HG02885 (cell line): Measurements from ENCODE around the gene PSMB5.
A peak's percentile ranks its signal among the peaks of the same experiment; 100 is the strongest.

ENCODE experiments used
- ATAC-seq: cut with Tn5 transposase; IDR thresholded peaks from one replicate; pipeline ENCODE4 v1.9.1; 2021; ENCODE audit warnings: mild to moderate bottlenecking; ENCODE audit not compliant: unreplicated experiment, poor library complexity

Gene PSMB5

GRCh38 chr14:23034498-23035302 is at the start of gene PSMB5:
Gene PSMB5 (minus strand): TSS chr14:23034900. CDS start chr14:23034881, 19 bp downstream.
- ATAC-seq: peak; percentile 92

DNA sequence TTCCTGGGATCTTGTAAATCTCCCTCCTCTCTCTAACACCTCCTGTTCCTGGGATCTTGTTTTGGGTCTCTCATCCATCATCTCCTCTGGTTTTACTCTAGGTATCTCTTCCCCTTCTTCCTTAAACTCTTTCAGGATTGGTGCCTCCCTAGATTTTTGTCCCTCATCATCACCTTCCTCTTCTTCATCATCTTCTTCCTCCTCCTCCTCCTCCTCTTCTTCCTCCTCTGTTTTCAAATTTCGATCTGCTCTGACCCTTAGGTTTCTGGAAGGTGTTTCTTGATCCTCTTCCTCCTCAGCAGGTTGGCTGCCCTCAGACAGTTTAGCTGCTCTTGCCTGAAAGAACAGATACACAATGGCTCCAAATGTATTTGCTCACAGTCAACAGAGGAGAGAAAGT is 45.8 kb upstream of the PSMB5 start:
- ATAC-seq: no peak

GRCh38 chr14:23079716-23080115 is 45.0 kb upstream of the PSMB5 start:
- no peak for ATAC-seq

GRCh38 chr14:23078692-23079116 is 44.0 kb upstream of the PSMB5 start:
- ATAC-seq: no peak

DNA sequence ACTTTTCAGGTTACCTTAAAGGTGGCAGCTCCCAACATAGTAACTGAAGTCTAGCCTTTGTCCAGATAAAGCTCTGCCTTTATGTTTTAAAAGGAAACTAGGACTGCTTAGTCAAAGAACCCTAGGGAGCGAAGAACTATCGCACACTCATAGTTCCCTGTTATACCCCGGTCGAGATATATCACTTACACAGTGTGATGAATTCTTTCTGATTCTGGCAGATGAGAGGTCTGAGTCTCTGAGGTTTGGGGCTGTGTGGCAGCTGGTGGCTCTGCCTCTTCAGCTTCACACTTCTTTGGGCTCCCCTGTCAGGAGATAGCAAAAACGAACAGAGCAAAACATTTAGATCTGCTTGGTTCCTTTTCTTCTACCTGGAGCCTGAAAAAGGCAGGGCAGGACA is 43.3 kb upstream of the PSMB5 start:
- ATAC-seq: no peak

GRCh38 chr14:23076785-23077408 is 42.2 kb upstream of the PSMB5 start:
- no peak for ATAC-seq

DNA sequence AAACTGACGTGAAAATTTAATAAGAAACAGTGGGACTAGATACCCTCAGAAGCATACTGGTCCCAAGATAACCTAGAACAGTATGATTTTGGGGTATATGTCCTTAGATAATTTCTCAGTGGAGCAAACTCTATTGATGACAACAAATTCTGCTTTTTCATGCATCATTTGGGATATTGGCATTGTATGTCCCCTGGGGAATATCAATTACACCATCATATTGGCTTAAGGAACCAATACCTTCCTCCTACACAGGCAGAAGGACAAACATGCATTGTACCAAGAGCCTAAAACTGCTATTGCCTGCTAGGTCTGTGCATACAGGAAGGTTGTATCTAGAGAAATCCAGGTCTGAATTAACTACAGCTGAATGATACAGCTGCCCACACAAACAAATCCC is 40.2 kb upstream of the PSMB5 start:
- ATAC-seq: no peak

DNA sequence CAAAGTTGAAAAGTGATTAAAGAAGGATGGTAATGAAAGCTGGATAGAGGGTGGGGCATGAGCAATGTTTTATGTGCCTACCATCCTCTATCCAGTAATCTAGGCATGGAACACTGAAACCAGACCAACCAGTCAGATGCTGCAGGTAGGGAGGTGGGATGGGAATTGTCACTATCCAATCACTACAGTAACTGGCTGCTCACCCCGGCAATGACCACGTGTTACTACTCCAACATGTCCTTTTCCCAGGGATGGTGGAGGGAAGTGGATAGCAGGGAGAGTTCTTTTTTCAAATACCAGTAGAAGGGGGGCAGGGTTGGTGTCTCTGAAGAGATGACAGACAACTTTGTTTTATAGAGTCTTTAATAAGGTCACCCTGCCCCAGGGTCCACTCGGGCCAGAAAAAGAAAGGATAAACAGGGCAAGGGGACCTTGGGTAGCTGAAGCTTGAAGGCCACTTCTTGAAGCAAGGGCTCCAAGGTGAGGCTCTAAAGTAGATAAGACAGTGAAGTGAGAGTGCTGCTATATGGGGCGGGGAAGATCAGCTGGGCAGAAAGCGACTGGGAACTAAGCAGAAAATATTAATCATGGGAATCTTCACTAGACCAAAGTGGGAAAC is 37.3 kb upstream of the PSMB5 start:
- ATAC-seq: no peak

DNA sequence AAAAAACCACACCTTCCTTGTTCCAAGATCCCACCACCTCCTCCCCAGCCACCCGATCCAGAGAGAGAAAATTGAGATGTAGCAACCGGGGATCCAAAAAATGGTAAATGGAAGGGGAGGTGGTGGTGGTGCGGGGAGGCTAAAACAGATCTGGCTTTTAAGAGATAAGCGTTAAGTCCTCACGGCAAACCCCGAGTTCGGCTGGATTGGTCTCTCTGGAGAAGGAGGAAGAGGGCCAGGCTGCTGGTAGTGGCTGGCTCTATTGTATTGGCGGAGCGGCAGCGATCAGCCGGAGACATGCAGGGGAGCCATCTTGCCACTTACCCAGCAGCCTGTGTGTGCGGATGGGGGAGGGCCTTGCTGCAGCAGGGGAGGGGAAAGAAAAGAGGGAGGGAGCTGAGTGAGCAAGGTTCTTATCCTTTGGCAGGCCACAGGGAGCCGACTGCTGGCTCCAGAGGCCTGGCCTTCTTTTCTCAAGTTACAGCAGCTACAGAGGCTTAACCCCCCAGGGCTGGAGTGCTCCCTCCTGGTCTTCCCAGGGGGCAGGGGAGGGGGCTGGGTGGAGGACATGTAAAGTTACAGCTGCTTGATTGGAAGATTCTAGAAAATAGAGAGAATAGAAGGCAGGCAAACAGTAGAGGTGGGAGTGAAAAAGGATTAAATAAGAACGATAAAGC is 36.7 kb upstream of the PSMB5 start:
- ATAC-seq: peak; percentile 92

DNA sequence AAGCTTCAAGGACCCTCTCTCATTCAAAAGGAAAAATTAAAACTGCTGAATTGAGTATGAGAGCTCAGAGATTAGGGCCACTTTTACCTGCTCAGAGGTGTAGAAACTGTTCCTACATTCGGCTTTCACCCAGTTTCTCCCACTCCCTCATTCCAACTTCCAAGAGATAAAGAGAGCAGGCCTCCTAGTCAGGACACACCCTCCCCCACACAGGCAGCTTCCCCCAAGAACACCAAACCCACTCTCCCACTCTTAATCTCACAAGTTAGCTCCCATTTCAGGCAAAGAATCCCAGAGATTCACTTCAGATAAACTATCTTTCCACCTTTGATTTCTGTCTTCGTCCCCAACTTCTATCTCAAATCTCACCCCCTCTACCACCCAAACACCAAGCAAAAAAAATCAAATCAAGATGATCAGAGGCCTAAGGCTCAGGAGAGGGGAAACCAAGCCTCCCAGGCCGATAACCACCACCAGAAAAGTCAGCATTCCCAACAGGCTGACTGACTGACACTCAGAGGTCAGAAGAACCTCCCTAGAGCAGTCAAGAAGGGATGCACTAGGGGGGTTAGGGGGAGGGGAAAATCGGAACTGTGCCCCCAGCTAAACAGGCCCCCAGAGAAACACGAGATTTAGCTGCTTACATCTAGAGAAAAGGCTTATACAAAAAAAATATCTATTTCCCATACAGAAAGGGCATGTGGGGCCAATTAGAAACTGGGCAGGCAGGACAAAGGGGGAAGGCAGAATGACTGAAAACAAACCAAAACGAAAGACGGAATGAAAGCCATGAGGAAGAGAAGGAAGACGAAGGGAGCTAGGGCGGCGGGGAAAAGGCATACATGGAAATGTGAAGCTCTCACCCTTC is 35.8 kb upstream of the PSMB5 start:
- no peak for ATAC-seq

DNA sequence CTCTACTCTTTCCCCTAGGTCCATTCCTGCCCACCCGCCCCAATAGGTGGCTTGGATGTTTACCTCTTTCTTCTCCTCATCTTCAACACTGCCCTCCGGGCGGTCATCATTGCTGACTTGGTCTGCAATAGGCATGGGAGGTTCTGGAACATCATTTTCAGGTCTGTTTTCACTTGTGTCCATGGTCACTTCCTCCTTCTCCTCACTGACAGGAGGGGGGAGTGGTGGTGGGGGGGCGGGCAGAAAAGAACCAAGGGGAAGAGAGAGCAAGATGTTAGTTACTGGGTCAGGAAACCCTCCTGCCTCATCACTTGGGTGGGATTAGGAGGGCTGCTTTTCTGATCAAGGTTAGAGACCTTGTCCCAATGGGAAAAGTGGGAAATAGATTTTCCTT is 34.7 kb upstream of the PSMB5 start:
- no peak for ATAC-seq

DNA sequence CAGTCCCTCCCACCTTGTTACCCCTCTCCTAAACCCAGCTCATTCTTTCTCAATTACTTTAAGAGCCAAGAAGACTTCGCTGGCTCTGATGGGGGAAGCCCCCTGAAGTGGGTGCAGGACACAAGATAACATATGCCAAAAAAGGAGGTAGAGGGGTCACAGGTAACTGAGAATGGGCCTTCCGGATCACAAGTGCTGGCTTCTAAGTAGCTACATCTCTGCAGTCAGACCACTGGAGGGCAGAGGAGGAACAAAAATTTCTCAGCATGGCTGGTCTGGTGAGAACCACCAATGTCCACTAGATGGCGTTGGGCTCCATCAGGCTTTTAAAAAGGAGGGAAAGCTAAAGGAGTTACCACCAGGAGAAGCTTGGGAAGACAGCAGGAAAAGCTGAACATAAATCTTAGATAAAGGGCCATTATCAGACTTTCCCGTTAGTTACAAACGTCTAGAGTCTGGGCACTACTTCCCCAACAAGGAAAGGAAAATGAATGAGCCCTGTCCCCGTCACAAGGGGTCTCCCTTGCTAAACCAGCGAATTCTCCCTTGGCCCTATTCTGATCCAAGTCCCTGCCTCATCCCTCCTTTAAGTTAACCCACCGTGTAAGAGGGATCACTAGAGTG is 34.2 kb upstream of the PSMB5 start:
- ATAC-seq: peak; percentile 77

GRCh38 chr14:23067847-23068788 is 33.4 kb upstream of the PSMB5 start:
- no peak for ATAC-seq

DNA sequence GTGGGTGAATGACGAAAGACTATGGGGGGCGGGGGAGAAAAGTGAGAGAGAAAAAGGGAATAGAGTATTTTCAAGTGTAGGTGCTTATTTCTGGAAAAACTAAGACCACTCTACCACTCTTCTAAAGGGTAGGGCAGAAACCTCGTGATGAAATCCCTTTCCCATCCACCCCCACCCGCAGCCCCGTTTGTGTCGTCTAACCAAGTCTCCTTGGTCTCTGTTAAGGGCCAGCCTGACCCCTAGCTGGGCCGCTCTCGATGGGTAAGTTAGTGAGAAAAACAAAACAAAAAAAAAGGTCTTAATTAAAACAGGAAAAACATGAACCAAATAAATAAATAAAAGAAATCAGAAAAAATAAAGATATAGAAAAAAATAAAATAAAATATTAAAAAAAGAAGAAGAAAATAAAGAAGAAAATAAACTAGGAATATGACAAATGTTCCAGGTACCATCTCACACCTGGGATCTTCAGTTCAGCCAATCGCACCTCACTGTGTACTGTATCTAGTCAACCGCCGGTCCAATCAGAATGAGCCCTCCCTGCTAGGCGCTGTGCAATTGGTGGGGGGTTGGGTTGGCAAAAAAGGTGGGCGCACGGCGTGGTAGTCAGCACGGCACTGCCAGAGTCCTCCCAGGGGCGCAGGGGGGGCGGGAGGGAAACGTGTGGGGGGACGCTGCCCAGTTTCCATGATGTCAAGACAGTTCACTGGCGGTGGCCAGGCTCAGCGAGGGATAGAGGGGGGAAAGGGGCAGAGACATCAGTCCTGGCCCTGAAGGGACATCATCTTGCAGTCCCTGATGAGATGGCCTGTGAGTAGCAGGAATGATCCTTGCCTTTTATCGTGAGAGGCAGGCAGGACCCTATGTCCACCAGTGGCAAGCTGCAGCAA is 32.4 kb upstream of the PSMB5 start:
- ATAC-seq: no peak

- ATAC-seq: no peak
Measured at GRCh38 chr14:23066368-23066767, 31.7 kb upstream of the PSMB5 start.

DNA sequence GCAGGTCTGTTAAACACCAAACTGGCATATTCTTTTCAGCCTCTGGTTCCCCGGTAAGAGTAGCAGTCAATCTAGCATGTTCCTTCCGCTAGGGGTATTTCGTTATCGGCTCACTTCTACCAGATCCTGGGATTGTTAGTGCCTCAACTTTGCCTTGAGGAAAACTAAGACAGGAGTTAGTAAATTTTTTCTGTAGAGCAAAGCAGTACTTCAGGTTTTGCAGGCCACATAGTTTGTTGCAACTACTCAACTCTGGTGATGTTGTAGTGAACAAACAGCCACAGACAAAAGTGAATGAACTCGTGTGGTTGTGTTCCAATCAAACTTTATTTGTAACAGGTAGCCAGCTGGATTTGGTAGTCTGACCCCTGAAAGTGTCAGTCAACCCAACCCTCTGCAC is 28.9 kb upstream of the PSMB5 start:
- ATAC-seq: no peak

DNA sequence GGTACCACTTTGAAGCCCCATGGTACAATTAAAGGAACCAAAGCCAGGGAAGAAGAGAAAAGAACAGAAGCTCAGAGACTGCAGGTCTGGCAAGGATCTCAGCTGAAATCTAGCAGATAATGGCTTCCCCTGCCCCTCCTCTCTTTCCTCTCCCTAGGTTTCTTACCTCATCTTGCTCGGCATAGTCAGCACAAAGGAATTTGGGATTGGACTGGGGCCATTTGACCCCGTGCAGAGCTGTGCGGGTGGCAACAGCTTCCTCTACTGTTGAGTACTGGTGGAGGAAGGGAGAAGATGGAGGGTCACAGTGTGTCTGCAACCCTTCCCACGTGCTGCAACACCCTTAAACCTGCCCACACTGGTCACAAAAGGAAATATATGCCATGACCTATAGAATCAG is 27.3 kb upstream of the PSMB5 start:
- ATAC-seq: no peak
